ENCODE measurements around the gene ALK. TPM values are rescaled to one million over a fixed set of nuclear protein-coding genes. Genes with fewer than 3 reads are reported as not detected.

Gene ALK
- total and polyA plus RNA-seq, 2 experiments from 2014 or later = 0.35 TPM; not detected in 1

DNA sequence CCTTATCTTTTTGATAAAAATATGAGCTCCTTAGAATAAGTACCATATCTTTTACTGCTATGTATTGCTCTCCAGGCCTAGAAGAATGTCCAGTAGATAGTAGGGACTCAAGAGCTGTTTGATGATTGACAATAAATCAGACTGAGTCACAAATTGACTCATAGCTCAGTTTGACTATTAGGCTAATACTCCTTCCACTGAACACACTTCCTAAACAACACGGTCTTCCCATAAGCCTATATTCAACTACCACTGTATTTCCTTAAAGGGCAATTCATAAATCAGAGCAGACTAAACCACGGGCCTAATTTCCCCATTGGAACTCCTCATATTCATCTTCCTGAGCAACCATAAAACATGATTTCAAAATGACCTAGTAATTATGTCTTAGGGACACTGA, 258.5 kb downstream of the ALK start:
- no peaks in the 10 kb centered on the region for H3K79me2 ChIP-seq (replicated peaks; ENCODE audit: insufficient read depth)
- H3F3A ChIP-seq (replicated peaks; ENCODE audit: low read depth) = no peaks in the 10 kb centered on the region
- H3K27ac ChIP-seq (ENCODE audit: low read depth) = no peak overlapping the region
- H3K4me3 ChIP-seq = no peak overlapping the region
- no peak for ATAC-seq
- no peaks in the 10 kb centered on the region for H4K20me1 ChIP-seq (replicated peaks; ENCODE audit: insufficient read depth)
- no peak overlapping the region for H2AFZ ChIP-seq
- H3K27me3 Mint-ChIP-seq (ENCODE audit: insufficient read depth, low read depth, poor library complexity) = peaks cover 2% of the 10 kb centered on the region
- no peak overlapping the region for H3K4me2 ChIP-seq
- H3K27me3 ChIP-seq (ENCODE audit: insufficient read depth) = no peaks in the 10 kb centered on the region
- H3K9me3 Mint-ChIP-seq = no peaks in the 10 kb centered on the region
- H3K4me1 ChIP-seq (ENCODE audit: insufficient read depth) = no peaks in the 10 kb centered on the region
- no peak overlapping the region for H3K27ac Mint-ChIP-seq
- H3K9me2 ChIP-seq (ENCODE audit: insufficient read depth) = no peaks in the 10 kb centered on the region; the same call in 1 of the 2 replicates
- TF ChIP-seq, protein P1, sequence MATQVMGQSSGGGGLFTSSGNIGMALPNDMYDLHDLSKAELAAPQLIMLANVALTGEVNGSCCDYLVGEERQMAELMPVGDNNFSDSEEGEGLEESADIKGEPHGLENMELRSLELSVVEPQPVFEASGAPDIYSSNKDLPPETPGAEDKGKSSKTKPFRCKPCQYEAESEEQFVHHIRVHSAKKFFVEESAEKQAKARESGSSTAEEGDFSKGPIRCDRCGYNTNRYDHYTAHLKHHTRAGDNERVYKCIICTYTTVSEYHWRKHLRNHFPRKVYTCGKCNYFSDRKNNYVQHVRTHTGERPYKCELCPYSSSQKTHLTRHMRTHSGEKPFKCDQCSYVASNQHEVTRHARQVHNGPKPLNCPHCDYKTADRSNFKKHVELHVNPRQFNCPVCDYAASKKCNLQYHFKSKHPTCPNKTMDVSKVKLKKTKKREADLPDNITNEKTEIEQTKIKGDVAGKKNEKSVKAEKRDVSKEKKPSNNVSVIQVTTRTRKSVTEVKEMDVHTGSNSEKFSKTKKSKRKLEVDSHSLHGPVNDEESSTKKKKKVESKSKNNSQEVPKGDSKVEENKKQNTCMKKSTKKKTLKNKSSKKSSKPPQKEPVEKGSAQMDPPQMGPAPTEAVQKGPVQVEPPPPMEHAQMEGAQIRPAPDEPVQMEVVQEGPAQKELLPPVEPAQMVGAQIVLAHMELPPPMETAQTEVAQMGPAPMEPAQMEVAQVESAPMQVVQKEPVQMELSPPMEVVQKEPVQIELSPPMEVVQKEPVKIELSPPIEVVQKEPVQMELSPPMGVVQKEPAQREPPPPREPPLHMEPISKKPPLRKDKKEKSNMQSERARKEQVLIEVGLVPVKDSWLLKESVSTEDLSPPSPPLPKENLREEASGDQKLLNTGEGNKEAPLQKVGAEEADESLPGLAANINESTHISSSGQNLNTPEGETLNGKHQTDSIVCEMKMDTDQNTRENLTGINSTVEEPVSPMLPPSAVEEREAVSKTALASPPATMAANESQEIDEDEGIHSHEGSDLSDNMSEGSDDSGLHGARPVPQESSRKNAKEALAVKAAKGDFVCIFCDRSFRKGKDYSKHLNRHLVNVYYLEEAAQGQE (IDR thresholded peaks at IDR 0.05; ENCODE audit: unreplicated experiment) = no peak
- TF ChIP-seq STAT1 (IDR thresholded peaks at IDR 0.05; ENCODE audit: unreplicated experiment) (no peak), EZH2phosphoT487 (IDR thresholded peaks at IDR 0.05; ENCODE audit: unreplicated experiment) (no peak), ZNF114 (CRISPR knock-in tag; IDR thresholded peaks at IDR 0.05) (no peak), POLR2AphosphoS5 (IDR thresholded peaks at IDR 0.05; ENCODE audit: low read depth) (no peak), JUNB (IDR thresholded peaks at IDR 0.05; ENCODE audit: unreplicated experiment) (no peak), ZNF331 (CRISPR knock-in tag; IDR thresholded peaks at IDR 0.05; ENCODE audit: low read depth) (no peak), CREB1 (CRISPR knock-in tag; IDR thresholded peaks at IDR 0.05; ENCODE audit: low read depth) (no peak), NANOG (IDR thresholded peaks at IDR 0.05; ENCODE audit: borderline replicate concordance) (no peak), EZH2 (IDR thresholded peaks at IDR 0.05; ENCODE audit: low read depth, unreplicated experiment) (no peak)
- TF ChIP-seq, protein P2, sequence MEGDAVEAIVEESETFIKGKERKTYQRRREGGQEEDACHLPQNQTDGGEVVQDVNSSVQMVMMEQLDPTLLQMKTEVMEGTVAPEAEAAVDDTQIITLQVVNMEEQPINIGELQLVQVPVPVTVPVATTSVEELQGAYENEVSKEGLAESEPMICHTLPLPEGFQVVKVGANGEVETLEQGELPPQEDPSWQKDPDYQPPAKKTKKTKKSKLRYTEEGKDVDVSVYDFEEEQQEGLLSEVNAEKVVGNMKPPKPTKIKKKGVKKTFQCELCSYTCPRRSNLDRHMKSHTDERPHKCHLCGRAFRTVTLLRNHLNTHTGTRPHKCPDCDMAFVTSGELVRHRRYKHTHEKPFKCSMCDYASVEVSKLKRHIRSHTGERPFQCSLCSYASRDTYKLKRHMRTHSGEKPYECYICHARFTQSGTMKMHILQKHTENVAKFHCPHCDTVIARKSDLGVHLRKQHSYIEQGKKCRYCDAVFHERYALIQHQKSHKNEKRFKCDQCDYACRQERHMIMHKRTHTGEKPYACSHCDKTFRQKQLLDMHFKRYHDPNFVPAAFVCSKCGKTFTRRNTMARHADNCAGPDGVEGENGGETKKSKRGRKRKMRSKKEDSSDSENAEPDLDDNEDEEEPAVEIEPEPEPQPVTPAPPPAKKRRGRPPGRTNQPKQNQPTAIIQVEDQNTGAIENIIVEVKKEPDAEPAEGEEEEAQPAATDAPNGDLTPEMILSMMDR (conservative IDR thresholded peaks at IDR 0.05; ENCODE audit: low read depth in 2 of 2) = no peak
- TF ChIP-seq, protein P3, sequence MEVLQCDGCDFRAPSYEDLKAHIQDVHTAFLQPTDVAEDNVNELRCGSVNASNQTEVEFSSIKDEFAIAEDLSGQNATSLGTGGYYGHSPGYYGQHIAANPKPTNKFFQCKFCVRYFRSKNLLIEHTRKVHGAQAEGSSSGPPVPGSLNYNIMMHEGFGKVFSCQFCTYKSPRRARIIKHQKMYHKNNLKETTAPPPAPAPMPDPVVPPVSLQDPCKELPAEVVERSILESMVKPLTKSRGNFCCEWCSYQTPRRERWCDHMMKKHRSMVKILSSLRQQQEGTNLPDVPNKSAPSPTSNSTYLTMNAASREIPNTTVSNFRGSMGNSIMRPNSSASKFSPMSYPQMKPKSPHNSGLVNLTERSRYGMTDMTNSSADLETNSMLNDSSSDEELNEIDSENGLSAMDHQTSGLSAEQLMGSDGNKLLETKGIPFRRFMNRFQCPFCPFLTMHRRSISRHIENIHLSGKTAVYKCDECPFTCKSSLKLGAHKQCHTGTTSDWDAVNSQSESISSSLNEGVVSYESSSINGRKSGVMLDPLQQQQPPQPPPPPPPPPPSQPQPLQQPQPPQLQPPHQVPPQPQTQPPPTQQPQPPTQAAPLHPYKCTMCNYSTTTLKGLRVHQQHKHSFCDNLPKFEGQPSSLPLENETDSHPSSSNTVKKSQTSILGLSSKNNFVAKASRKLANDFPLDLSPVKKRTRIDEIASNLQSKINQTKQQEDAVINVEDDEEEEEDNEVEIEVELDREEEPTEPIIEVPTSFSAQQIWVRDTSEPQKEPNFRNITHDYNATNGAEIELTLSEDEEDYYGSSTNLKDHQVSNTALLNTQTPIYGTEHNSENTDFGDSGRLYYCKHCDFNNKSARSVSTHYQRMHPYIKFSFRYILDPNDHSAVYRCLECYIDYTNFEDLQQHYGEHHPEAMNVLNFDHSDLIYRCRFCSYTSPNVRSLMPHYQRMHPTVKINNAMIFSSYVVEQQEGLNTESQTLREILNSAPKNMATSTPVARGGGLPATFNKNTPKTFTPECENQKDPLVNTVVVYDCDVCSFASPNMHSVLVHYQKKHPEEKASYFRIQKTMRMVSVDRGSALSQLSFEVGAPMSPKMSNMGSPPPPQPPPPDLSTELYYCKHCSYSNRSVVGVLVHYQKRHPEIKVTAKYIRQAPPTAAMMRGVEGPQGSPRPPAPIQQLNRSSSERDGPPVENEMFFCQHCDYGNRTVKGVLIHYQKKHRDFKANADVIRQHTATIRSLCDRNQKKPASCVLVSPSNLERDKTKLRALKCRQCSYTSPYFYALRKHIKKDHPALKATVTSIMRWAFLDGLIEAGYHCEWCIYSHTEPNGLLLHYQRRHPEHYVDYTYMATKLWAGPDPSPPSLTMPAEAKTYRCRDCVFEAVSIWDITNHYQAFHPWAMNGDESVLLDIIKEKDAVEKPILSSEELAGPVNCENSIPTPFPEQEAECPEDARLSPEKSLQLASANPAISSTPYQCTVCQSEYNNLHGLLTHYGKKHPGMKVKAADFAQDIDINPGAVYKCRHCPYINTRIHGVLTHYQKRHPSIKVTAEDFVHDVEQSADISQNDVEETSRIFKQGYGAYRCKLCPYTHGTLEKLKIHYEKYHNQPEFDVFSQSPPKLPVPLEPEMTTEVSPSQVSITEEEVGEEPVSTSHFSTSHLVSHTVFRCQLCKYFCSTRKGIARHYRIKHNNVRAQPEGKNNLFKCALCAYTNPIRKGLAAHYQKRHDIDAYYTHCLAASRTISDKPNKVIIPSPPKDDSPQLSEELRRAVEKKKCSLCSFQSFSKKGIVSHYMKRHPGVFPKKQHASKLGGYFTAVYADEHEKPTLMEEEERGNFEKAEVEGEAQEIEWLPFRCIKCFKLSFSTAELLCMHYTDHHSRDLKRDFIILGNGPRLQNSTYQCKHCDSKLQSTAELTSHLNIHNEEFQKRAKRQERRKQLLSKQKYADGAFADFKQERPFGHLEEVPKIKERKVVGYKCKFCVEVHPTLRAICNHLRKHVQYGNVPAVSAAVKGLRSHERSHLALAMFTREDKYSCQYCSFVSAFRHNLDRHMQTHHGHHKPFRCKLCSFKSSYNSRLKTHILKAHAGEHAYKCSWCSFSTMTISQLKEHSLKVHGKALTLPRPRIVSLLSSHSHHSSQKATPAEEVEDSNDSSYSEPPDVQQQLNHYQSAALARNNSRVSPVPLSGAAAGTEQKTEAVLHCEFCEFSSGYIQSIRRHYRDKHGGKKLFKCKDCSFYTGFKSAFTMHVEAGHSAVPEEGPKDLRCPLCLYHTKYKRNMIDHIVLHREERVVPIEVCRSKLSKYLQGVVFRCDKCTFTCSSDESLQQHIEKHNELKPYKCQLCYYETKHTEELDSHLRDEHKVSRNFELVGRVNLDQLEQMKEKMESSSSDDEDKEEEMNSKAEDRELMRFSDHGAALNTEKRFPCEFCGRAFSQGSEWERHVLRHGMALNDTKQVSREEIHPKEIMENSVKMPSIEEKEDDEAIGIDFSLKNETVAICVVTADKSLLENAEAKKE (CRISPR knock-in tag; IDR thresholded peaks at IDR 0.05) = no peak
- TF ChIP-seq, protein P4, sequence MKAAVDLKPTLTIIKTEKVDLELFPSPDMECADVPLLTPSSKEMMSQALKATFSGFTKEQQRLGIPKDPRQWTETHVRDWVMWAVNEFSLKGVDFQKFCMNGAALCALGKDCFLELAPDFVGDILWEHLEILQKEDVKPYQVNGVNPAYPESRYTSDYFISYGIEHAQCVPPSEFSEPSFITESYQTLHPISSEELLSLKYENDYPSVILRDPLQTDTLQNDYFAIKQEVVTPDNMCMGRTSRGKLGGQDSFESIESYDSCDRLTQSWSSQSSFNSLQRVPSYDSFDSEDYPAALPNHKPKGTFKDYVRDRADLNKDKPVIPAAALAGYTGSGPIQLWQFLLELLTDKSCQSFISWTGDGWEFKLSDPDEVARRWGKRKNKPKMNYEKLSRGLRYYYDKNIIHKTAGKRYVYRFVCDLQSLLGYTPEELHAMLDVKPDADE (IDR thresholded peaks at IDR 0.05) = no peak
- no peaks in the 10 kb centered on the region for H3K4me1 Mint-ChIP-seq
- DNase-seq (ENCODE audit: low spot score) = no peak
- H3K36me3 Mint-ChIP-seq (ENCODE audit: low read depth) = no peaks in the 10 kb centered on the region
- H3K4me3 Mint-ChIP-seq = no peak overlapping the region
- H3K36me3 ChIP-seq (ENCODE audit: insufficient read depth) = no peaks in the 10 kb centered on the region
